ENCODE data around the gene IKZF1. TPM values are rescaled to one million over a fixed set of nuclear protein-coding genes. Genes with fewer than 3 reads are reported as not detected.

Gene IKZF1
- total RNA-seq, 1 experiment from 2014 or later: 0.77 TPM

DNA sequence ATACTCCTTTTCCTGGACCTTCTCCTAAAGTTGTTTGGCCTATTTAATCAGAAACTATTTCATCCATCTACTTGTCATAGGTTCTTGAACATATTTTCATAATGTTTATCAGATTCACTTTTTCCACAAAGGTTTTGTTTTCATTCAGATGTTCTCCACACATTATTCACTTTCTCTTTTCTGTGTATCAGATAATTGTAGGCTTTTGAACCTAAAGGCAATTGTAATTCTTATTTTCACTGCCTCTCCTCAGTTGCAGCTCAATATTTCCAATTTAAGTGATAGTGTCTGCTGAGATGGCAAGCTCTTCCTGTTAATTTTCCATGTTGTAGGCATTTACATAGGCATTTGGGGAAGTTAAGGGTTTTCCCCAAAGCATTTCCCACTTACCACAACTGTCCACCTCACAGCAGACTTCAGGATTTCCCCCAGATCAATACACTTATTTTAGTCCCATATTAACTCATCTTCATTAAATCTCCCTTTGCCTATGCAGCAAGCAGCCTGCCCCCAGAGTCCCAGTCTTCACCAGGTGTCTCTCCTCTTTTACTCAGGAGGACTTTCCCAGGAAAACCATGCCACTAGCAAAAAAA, 12.3 kb upstream of the IKZF1 start:
- intact Hi-C loops (cut with micrococcal nuclease; ENCODE audit: unreplicated experiment) (loop anchor here (10.0 kb wide), 1 partner anchor 63 kb away; no protein-coding TSS in a partner anchor), in situ Hi-C loops (cut with HindIII; ENCODE audit: low pct_unique_long_range_greater_than_20kb, low sequenced_read_pairs) (no loop called here)
- H3K36me3 ChIP-seq (ENCODE audit: control insufficient read depth, insufficient read depth, low read length): no peaks in the 10 kb centered on the region
- POLR2A ChIA-PET: no interaction called here
- no peak for DNase-seq (ENCODE audit: low read depth, low spot score)
- no peaks in the 10 kb centered on the region for H3K9me3 ChIP-seq (ENCODE audit: control insufficient read depth, insufficient read depth, low read depth, low read length)
- no TSS peak for BruUV-seq (replicated peaks)
- no peak overlapping the region for H3K27ac ChIP-seq (ENCODE audit: low read length)
- no peak overlapping the region for H3K4me3 ChIP-seq (ENCODE audit: low read depth in 2 of 2, low read length in 2 of 2)
- no peaks in the 10 kb centered on the region for H3K4me1 ChIP-seq (ENCODE audit: control insufficient read depth, insufficient read depth, low read length)
- peaks cover 17% of the 10 kb centered on the region for H3K27me3 ChIP-seq (ENCODE audit: control insufficient read depth, insufficient read depth, low read length)
- TF ChIP-seq REST (IDR thresholded peaks at IDR 0.05; ENCODE audit: insufficient read depth in 1 of 2, low read depth in 2 of 2, low read length in 1 of 2) (no peak), SIN3A (IDR thresholded peaks at IDR 0.05; ENCODE audit: borderline replicate concordance, insufficient read depth, low read depth, low read length) (no peak), TCF7L2 (IDR thresholded peaks at IDR 0.05; ENCODE audit: low read depth, low read length) (no peak), POLR2AphosphoS5 (IDR thresholded peaks at IDR 0.05; ENCODE audit: low read depth, low read length) (no peak), CTCF (IDR thresholded peaks at IDR 0.05) (no peak)
- no peak for ATAC-seq
- CTCF ChIA-PET: no interaction called here

DNA sequence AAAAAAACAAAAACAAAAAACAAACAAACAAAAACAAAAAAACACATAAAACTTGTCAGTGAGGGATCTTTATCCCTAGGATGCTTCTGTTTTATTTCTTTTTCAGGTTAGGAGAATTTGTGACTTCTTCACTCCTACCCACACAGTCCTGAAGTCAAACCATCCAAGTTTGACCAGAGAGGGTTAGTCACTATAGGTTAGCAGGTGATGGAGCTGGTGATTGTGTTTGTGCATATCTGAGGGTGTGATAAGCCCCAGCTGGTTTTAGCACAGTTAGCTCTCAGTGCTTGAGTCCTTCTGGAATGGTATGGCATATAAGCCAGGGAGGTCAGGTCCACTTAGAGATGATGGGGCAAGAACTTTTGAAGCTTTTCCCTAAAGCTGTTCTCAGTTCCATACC, 11.8 kb upstream of the IKZF1 start:
- Histone ChIP-seq H3K4me3 (ENCODE audit: low read depth in 2 of 2, low read length in 2 of 2) (no peak overlapping the region), H3K27ac (ENCODE audit: low read length) (no peak overlapping the region), H3K4me1 (ENCODE audit: control insufficient read depth, insufficient read depth, low read length) (no peaks in the 10 kb centered on the region), H3K27me3 (ENCODE audit: control insufficient read depth, insufficient read depth, low read length) (peaks cover 16% of the 10 kb centered on the region), H3K9me3 (ENCODE audit: control insufficient read depth, insufficient read depth, low read depth, low read length) (no peaks in the 10 kb centered on the region), H3K36me3 (ENCODE audit: control insufficient read depth, insufficient read depth, low read length) (no peaks in the 10 kb centered on the region)
- in situ Hi-C loops (cut with HindIII; ENCODE audit: low pct_unique_long_range_greater_than_20kb, low sequenced_read_pairs): no loop called here
- ATAC-seq (no peak), DNase-seq (ENCODE audit: low read depth, low spot score) (no peak)
- TF ChIP-seq POLR2AphosphoS5 (IDR thresholded peaks at IDR 0.05; ENCODE audit: low read depth, low read length) (no peak), TCF7L2 (IDR thresholded peaks at IDR 0.05; ENCODE audit: low read depth, low read length) (no peak), REST (IDR thresholded peaks at IDR 0.05; ENCODE audit: insufficient read depth in 1 of 2, low read depth in 2 of 2, low read length in 1 of 2) (no peak), CTCF (IDR thresholded peaks at IDR 0.05) (no peak), SIN3A (IDR thresholded peaks at IDR 0.05; ENCODE audit: borderline replicate concordance, insufficient read depth, low read depth, low read length) (no peak)
- ChIA-PET POLR2A (no interaction called here), CTCF (no interaction called here)
- intact Hi-C loops (cut with micrococcal nuclease; ENCODE audit: unreplicated experiment): loop anchor here (10.0 kb wide), 1 partner anchor 62 kb away; no protein-coding TSS in a partner anchor
- no TSS peak for BruUV-seq (replicated peaks)
